Measurements from ENCODE around the gene CRYGD.

- TF ChIP-seq CTCF (conservative IDR thresholded peaks at IDR 0.05) (no peak), ZFX (IDR thresholded peaks at IDR 0.05) (no peak)
Measured at GRCh38 chr2:208135794-208136715, 11.7 kb upstream of the CRYGD start.
